SK-N-SH (cell line): ENCODE measurements around the gene DNAH7. TPM values are rescaled to one million over a fixed set of nuclear protein-coding genes. Genes with fewer than 3 reads are reported as not detected.

ENCODE experiments used
- CTCF ChIA-PET: fragments of 300-600, 350-600 bp; formaldehyde crosslinking; extraction: SDS; loops from one replicate; lab custom pipeline; 2021; lab: Yijun Ruan, JAX
- POLR2A ChIA-PET: fragments of 350-600 bp; sonication (Branson Sonifier 250); formaldehyde crosslinking; extraction: SDS; loops from one replicate; lab custom pipeline; 2020; ENCODE audit warnings: antibody characterized with exemption, inconsistent platforms; lab: Yijun Ruan, JAX
- DNase-seq: peaks from one replicate; pipeline ENCODE4 v3.0.0; 2012
- H2AFZ ChIP-seq: fragments of 200-600 bp; sonication (generic); 2 replicates; pipeline ENCODE4 v1.8.1; 2016; ENCODE audit warnings: antibody characterized with exemption, mild to moderate bottlenecking, low read depth
- H3F3A ChIP-seq: fragments of 200-600 bp; sonication (generic); replicated peaks from 2 replicates; pipeline ENCODE3; 2016; ENCODE audit warnings: antibody characterized with exemption, mild to moderate bottlenecking; ENCODE audit not compliant: insufficient read depth
- H3K27ac ChIP-seq, 2 experiments: fragments of 200-500 bp in 1 of 2; fragments of 200-600 bp in 1 of 2; sonication (Bioruptor generic) in 1 of 2; sonication (generic), shearing (Covaris generic) in 1 of 2; 2 replicates each; pipeline versions ENCODE4 v1.5.1 to v1.6.1; 2014 to 2016; ENCODE audit warnings: low read depth in 2 of 2, inconsistent platforms in 1 of 2, low read length in 1 of 2, mild to moderate bottlenecking in 1 of 2, mixed read lengths in 1 of 2
- H3K27me3 ChIP-seq: fragments of 200-600 bp; sonication (generic), shearing (Covaris generic); 2 replicates; pipeline ENCODE4 v1.6.1; 2016; ENCODE audit warnings: mixed run types; ENCODE audit not compliant: insufficient read depth
- H3K36me3 ChIP-seq, 2 experiments: fragments of 200-500 bp in 1 of 2; fragments of 200-600 bp in 1 of 2; sonication (Bioruptor generic) in 1 of 2; sonication (generic) in 1 of 2; replicated peaks in 1 of 2; 2 replicates each; pipeline versions ENCODE3 to v1.5.1; 2014 to 2016; ENCODE audit warnings: low read length in 1 of 2, mild to moderate bottlenecking in 1 of 2; ENCODE audit not compliant: insufficient read depth in 2 of 2, control insufficient read depth in 1 of 2
- H3K4me1 ChIP-seq, 2 experiments: fragments of 200-500 bp in 1 of 2; fragments of 200-600 bp in 1 of 2; sonication (Bioruptor generic) in 1 of 2; sonication (generic), shearing (Covaris generic) in 1 of 2; 2 replicates each; pipeline versions ENCODE4 v1.5.1 to v1.6.1; 2014 to 2016; ENCODE audit warnings: low read depth in 1 of 2, low read length in 1 of 2, mixed run types in 1 of 2; ENCODE audit not compliant: insufficient read depth in 2 of 2, control insufficient read depth in 1 of 2
- H3K4me2 ChIP-seq: fragments of 200-600 bp; sonication (generic), shearing (Covaris generic); 2 replicates; pipeline ENCODE4 v1.6.1; 2017; ENCODE audit warnings: mixed run types
- H3K4me3 ChIP-seq, 2 experiments: fragments of 200-500 bp in 1 of 2; fragments of 200-600 bp in 1 of 2; sonication (Bioruptor generic) in 1 of 2; sonication (generic), shearing (Covaris generic) in 1 of 2; 2 replicates each; pipeline versions ENCODE4 v1.5.1 to v1.8.1; 2014 to 2016; ENCODE audit warnings: low read depth in 2 of 2, inconsistent platforms in 1 of 2, low read length in 1 of 2, mild to moderate bottlenecking in 1 of 2, mixed read lengths in 1 of 2, moderate library complexity in 1 of 2
- H3K79me2 ChIP-seq: fragments of 200-600 bp; sonication (generic); 2 replicates; pipeline ENCODE4 v1.8.1; 2017; ENCODE audit warnings: mild to moderate bottlenecking; ENCODE audit not compliant: insufficient read depth
- H3K9ac ChIP-seq: fragments of 200-600 bp; sonication (generic); 2 replicates; pipeline ENCODE4 v1.6.1; 2017; ENCODE audit warnings: mixed run types
- H3K9me2 ChIP-seq: fragments of 200-600 bp; sonication (generic); 2 replicates; pipeline ENCODE4 v1.6.1; 2017; ENCODE audit warnings: mixed run types
- H3K9me3 ChIP-seq: fragments of 200-600 bp; sonication (generic); 2 replicates; pipeline ENCODE4 v1.6.1; 2017; ENCODE audit warnings: mixed run types, mild to moderate bottlenecking, moderate library complexity
- H4K20me1 ChIP-seq: fragments of 200-600 bp; sonication (generic); 2 replicates; pipeline ENCODE4 v1.6.1; 2017; ENCODE audit warnings: mild to moderate bottlenecking, mixed run types; ENCODE audit not compliant: insufficient read depth
- CHD2 ChIP-seq: fragments of 150-350 bp; IDR thresholded peaks from 2 replicates; pipeline ENCODE4 v1.6.1; 2018; ENCODE audit warnings: low read length; ENCODE audit not compliant: partially characterized antibody
- EP300 ChIP-seq, 2 experiments: IDR thresholded peaks; 2 replicates each; pipeline versions ENCODE4 v1.4.0 to v1.6.1; 2012; ENCODE audit warnings: borderline replicate concordance in 1 of 2, low read depth in 1 of 2, low read length in 1 of 2
- EZH2phosphoT487 ChIP-seq: fragments of 200-600 bp; sonication (generic); IDR thresholded peaks from 2 replicates; pipeline ENCODE4 v1.6.1; 2017; ENCODE audit warnings: low read depth, mixed run types, mild to moderate bottlenecking, antibody characterized with exemption, moderate library complexity, borderline replicate concordance
- FOSL2 ChIP-seq: IDR thresholded peaks from 2 replicates; pipeline ENCODE4 v1.4.0; 2012; ENCODE audit warnings: low read depth, mild to moderate bottlenecking, moderate library complexity, borderline replicate concordance
- FOXJ3 ChIP-seq: sonication (generic); formaldehyde crosslinking; IDR thresholded peaks from 2 replicates; pipeline ENCODE4 v1.5.1; 2020; ENCODE audit warnings: mild to moderate bottlenecking, missing genetic modification reagents
- GABPA ChIP-seq: IDR thresholded peaks from 2 replicates; pipeline ENCODE4 v1.4.0; 2012; ENCODE audit warnings: low read depth, mild to moderate bottlenecking
- GATA2 ChIP-seq: sonication (generic); formaldehyde crosslinking; IDR thresholded peaks from 2 replicates; pipeline ENCODE4 v1.5.0; 2020; ENCODE audit warnings: mild to moderate bottlenecking, missing genetic modification reagents
- JUND ChIP-seq: IDR thresholded peaks from 2 replicates; pipeline ENCODE4 v1.4.0; 2012
- MEF2A ChIP-seq: IDR thresholded peaks from 2 replicates; pipeline ENCODE4 v1.4.0; 2012; ENCODE audit warnings: low read depth, borderline replicate concordance
- NFIC ChIP-seq: IDR thresholded peaks from 2 replicates; pipeline ENCODE4 v1.4.0; 2012; ENCODE audit warnings: borderline replicate concordance
- POLR2AphosphoS5 ChIP-seq: IDR thresholded peaks from 2 replicates; pipeline ENCODE4 v1.6.1; 2012; ENCODE audit warnings: low read depth, low read length
- RFX5 ChIP-seq: IDR thresholded peaks from 2 replicates; pipeline ENCODE4 v1.6.1; 2012; ENCODE audit warnings: mild to moderate bottlenecking, improper control_type of control experiment, low read length
- SIN3A ChIP-seq: IDR thresholded peaks from 2 replicates; pipeline ENCODE4 v1.6.1; 2012; ENCODE audit warnings: low read depth, mild to moderate bottlenecking, low read length, moderate library complexity, borderline replicate concordance
- TAF1 ChIP-seq: IDR thresholded peaks from 2 replicates; pipeline ENCODE4 v1.6.1; 2012; ENCODE audit warnings: low read depth, mild to moderate bottlenecking, low read length, moderate library complexity, borderline replicate concordance
- TCF12 ChIP-seq: IDR thresholded peaks from 2 replicates; pipeline ENCODE4 v1.4.0; 2012
- TEAD4 ChIP-seq: IDR thresholded peaks from 2 replicates; pipeline ENCODE4 v1.4.0; 2012; ENCODE audit warnings: mild to moderate bottlenecking, borderline replicate concordance; ENCODE audit not compliant: insufficient read depth
- YY1 ChIP-seq: IDR thresholded peaks from 2 replicates; pipeline ENCODE4 v1.4.0; 2012; ENCODE audit warnings: low read depth, mild to moderate bottlenecking
- ZBTB33 ChIP-seq: IDR thresholded peaks from 2 replicates; pipeline ENCODE4 v1.4.0; 2012; ENCODE audit warnings: low read depth, borderline replicate concordance
- WGBS: methylation state at CpG from one replicate; pipeline ENCODE4 v1.1.6; 2017; ENCODE audit warnings: low lambda C conversion rate; 5-methylcytosine and 5-hydroxymethylcytosine counted together
- polyA plus RNA-seq, 3 experiments: library from polyadenylated mRNA; depleted of rRNA; stranded (reverse); fragments of >200 nt; gene quantifications; 2 replicates each; pipeline ENCODE4 v1.2.3, GENCODE V29; 2012
- TF ChIP-seq, protein P1 (sequence below): fragments of 150-350 bp; IDR thresholded peaks from 2 replicates; pipeline ENCODE4 v1.6.1; 2016; ENCODE audit warnings: mild to moderate bottlenecking, low read depth, low read length
- TF ChIP-seq, protein P2 (sequence below): fragments of 150-350 bp; IDR thresholded peaks from 2 replicates; pipeline ENCODE4 v1.6.1; 2017; ENCODE audit warnings: antibody characterized with exemption, low read length, low read depth, borderline replicate concordance
- TF ChIP-seq, protein P3 (sequence below): IDR thresholded peaks from 2 replicates; pipeline ENCODE4; 2012
- TF ChIP-seq, protein P4 (sequence below): IDR thresholded peaks from 2 replicates; pipeline ENCODE4 v1.4.0; 2012; ENCODE audit warnings: low read depth, borderline replicate concordance

DNAH7 gene
- polyA plus RNA-seq, 1 of the 3 experiments (the other 2 are of a cell fraction): 1.2 TPM

GRCh38 chr2:195779491-195779890, 289.1 kb downstream of the DNAH7 start:
- Histone ChIP-seq H3K79me2 (no peaks in the 10 kb centered on the region), H2AFZ (no peak overlapping the region), H3K4me3 (no peak overlapping the region), H3K9ac (no peak overlapping the region), H4K20me1 (no peaks in the 10 kb centered on the region), H3K27me3 (no peaks in the 10 kb centered on the region), H3K9me2 (no peaks in the 10 kb centered on the region), H3F3A (no peaks in the 10 kb centered on the region), H3K4me2 (no peak overlapping the region), H3K9me3 (no peaks in the 10 kb centered on the region), H3K27ac (no peak overlapping the region), H3K36me3 (no peaks in the 10 kb centered on the region), H3K4me1 (0 out of 4 replicates have a peak, but pooled peaks cover 0 to 2% of the 10 kb centered on the region in 2 experiments)
- WGBS: 54% methylated on average over 2 of the region's 2 CpGs
- DNase-seq: no peak
- POLR2A ChIA-PET: no interaction called here
- CTCF ChIA-PET: interaction anchor here (1.3 kb wide), 1 partner anchor 288 kb away, joined by 3 read pairs; no protein-coding TSS in a partner anchor
- no peak for TF ChIP-seq SIN3A
- TF ChIP-seq NFIC: no peak
- TF ChIP-seq FOXJ3: no peak
- TF ChIP-seq, protein P1, sequence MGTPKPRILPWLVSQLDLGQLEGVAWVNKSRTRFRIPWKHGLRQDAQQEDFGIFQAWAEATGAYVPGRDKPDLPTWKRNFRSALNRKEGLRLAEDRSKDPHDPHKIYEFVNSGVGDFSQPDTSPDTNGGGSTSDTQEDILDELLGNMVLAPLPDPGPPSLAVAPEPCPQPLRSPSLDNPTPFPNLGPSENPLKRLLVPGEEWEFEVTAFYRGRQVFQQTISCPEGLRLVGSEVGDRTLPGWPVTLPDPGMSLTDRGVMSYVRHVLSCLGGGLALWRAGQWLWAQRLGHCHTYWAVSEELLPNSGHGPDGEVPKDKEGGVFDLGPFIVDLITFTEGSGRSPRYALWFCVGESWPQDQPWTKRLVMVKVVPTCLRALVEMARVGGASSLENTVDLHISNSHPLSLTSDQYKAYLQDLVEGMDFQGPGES: no peak
- TF ChIP-seq ZBTB33: no peak
- no peak for TF ChIP-seq POLR2AphosphoS5
- TF ChIP-seq, protein P2, sequence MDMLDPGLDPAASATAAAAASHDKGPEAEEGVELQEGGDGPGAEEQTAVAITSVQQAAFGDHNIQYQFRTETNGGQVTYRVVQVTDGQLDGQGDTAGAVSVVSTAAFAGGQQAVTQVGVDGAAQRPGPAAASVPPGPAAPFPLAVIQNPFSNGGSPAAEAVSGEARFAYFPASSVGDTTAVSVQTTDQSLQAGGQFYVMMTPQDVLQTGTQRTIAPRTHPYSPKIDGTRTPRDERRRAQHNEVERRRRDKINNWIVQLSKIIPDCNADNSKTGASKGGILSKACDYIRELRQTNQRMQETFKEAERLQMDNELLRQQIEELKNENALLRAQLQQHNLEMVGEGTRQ: no peak
- TF ChIP-seq EZH2phosphoT487: no peak
- no peak for TF ChIP-seq EP300 (IDR thresholded peaks at IDR 0.05; ENCODE audit: borderline replicate concordance in 1 of 2, low read depth in 1 of 2, low read length in 1 of 2)
- no peak for TF ChIP-seq JUND
- TF ChIP-seq GABPA: no peak
- no peak for TF ChIP-seq FOSL2
- no peak for TF ChIP-seq TEAD4
- no peak for TF ChIP-seq TAF1

GRCh38 chr2:195769975-195770374, 298.7 kb downstream of the DNAH7 start:
- H3K4me3 ChIP-seq: no peak overlapping the region
- no peak overlapping the region for H3K27ac ChIP-seq
- H3K27me3 ChIP-seq: no peaks in the 10 kb centered on the region
- H3K9me3 ChIP-seq: no peaks in the 10 kb centered on the region
- 0 out of 4 replicates have a peak, but pooled peaks cover 0 to under 1% of the 10 kb centered on the region in 2 experiments for H3K4me1 ChIP-seq
- no peak overlapping the region for H2AFZ ChIP-seq
- no peaks in the 10 kb centered on the region for H3K36me3 ChIP-seq
- no peak overlapping the region for H3K4me2 ChIP-seq
- H3K79me2 ChIP-seq: no peaks in the 10 kb centered on the region
- DNase-seq: no peak
- no peaks in the 10 kb centered on the region for H4K20me1 ChIP-seq
- ChIA-PET CTCF (interaction anchor here (0.6 to 1.1 kb wide), 3 partner anchors 11 to 169 kb away, joined by 3 read pairs; no protein-coding TSS in a partner anchor), POLR2A (no interaction called here)
- no peak for TF ChIP-seq GATA2
- TF ChIP-seq RFX5: no peak
- TF ChIP-seq, protein P3, sequence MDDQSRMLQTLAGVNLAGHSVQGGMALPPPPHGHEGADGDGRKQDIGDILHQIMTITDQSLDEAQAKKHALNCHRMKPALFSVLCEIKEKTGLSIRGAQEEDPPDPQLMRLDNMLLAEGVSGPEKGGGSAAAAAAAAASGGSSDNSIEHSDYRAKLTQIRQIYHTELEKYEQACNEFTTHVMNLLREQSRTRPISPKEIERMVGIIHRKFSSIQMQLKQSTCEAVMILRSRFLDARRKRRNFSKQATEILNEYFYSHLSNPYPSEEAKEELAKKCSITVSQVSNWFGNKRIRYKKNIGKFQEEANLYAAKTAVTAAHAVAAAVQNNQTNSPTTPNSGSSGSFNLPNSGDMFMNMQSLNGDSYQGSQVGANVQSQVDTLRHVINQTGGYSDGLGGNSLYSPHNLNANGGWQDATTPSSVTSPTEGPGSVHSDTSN: no peak
- TF ChIP-seq FOXJ3: no peak
- TF ChIP-seq EP300 (IDR thresholded peaks at IDR 0.05; ENCODE audit: borderline replicate concordance in 1 of 2, low read depth in 1 of 2, low read length in 1 of 2): no peak
- TF ChIP-seq, protein P2: no peak
- no peak for TF ChIP-seq SIN3A
- TF ChIP-seq TCF12: no peak
- no peak for TF ChIP-seq FOSL2
- no peak for TF ChIP-seq CHD2
- TF ChIP-seq MEF2A: no peak
- no peak for TF ChIP-seq YY1
- TF ChIP-seq, protein P4, sequence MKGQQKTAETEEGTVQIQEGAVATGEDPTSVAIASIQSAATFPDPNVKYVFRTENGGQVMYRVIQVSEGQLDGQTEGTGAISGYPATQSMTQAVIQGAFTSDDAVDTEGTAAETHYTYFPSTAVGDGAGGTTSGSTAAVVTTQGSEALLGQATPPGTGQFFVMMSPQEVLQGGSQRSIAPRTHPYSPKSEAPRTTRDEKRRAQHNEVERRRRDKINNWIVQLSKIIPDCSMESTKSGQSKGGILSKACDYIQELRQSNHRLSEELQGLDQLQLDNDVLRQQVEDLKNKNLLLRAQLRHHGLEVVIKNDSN: no peak
- H3K9me2 ChIP-seq: no peaks in the 10 kb centered on the region
- no peaks in the 10 kb centered on the region for H3F3A ChIP-seq
- no peak overlapping the region for H3K9ac ChIP-seq
